Natural killer cell treated with Interleukin-12 subunit alpha and Interleukin-12 subunit beta and Interleukin-15 and Interleukin-18, amount 100 ng/mL, for 72 hours (primary cell): ENCODE data around the gene SLC25A31. TPM values are rescaled to one million over a fixed set of nuclear protein-coding genes. Genes with fewer than 3 reads are reported as not detected.
A peak's percentile ranks its signal among the peaks of the same experiment; 100 is the strongest.

Experiments
- ATAC-seq, 2 donors: fragments of 150-1000 bp; cut with Tn5 transposase in 1 of 2; sonication (Bioruptor Pico), chemical (Tn5 transposase) in 1 of 2; 2 replicates each; pipeline ENCODE4 v1.10.0; 2021
- DNase-seq: peaks from one replicate; pipeline ENCODE4 v3.0.0; 2022; ENCODE audit warnings: low spot score
- H3K27ac Mint-ChIP-seq, 2 donors: 1 replicate in 1 of 2; 2 replicates in 1 of 2; pipeline ENCODE4 v1.8.0; 2022; ENCODE audit warnings: mixed read lengths in 2 of 2, mild to moderate bottlenecking in 1 of 2, moderate library complexity in 1 of 2
- H3K27me3 Mint-ChIP-seq, 2 donors: 1 replicate in 1 of 2; 2 replicates in 1 of 2; pipeline ENCODE4 v1.8.0; 2022; ENCODE audit warnings: mixed read lengths in 2 of 2
- H3K36me3 Mint-ChIP-seq: one replicate; pipeline ENCODE4 v1.8.0; 2022; ENCODE audit warnings: mixed read lengths
- H3K4me1 Mint-ChIP-seq, 2 donors: 1 replicate in 1 of 2; 2 replicates in 1 of 2; pipeline ENCODE4 v1.8.0; 2022; ENCODE audit warnings: low read depth in 2 of 2, mixed read lengths in 2 of 2, mild to moderate bottlenecking in 1 of 2
- H3K4me3 Mint-ChIP-seq: one replicate; pipeline ENCODE4 v1.8.0; 2022; ENCODE audit warnings: mixed read lengths
- H3K9me3 Mint-ChIP-seq: 2 replicates; pipeline ENCODE4 v1.8.0; 2022; ENCODE audit warnings: mixed read lengths
- total RNA-seq, 2 donors: library from RNA; stranded (reverse); gene quantifications; one replicate each; pipeline ENCODE4 v1.2.3, GENCODE V29; 2022

Gene SLC25A31
- total RNA-seq, 2 donors from 2014 or later: not detected

- no peak overlapping the region for H3K27ac Mint-ChIP-seq
These were observed 26.7 kb downstream of the SLC25A31 start for GRCh38 chr4:127756906-127757305.

GRCh38 chr4:127759228-127759820, 29.1 kb downstream of the SLC25A31 start:
- DNase-seq (no peak), ATAC-seq (no peak)
- H3K4me3 Mint-ChIP-seq: no peak overlapping the region
- H3K9me3 Mint-ChIP-seq: peaks cover 10% of the 10 kb centered on the region
- H3K27ac Mint-ChIP-seq: no peak overlapping the region
- H3K27me3 Mint-ChIP-seq: peaks cover 0 to 4% of the 10 kb centered on the region in 2 donors
- peaks cover 0 to 3% of the 10 kb centered on the region in 2 donors for H3K4me1 Mint-ChIP-seq
- no peaks in the 10 kb centered on the region for H3K36me3 Mint-ChIP-seq

More at GRCh38 chr4:127756906-127757305, 26.7 kb downstream of the SLC25A31 start:
- Mint-ChIP-seq H3K27me3 (peaks cover 0 to 4% of the 10 kb centered on the region in 2 donors), H3K4me1 (no peaks in the 10 kb centered on the region), H3K4me3 (no peak overlapping the region), H3K9me3 (peaks cover 17% of the 10 kb centered on the region), H3K36me3 (no peaks in the 10 kb centered on the region)
- DNase-seq (no peak), ATAC-seq (no peak)

- no peak overlapping the region for H3K27ac Mint-ChIP-seq
- H3K27me3 Mint-ChIP-seq: peaks cover under 1 to 4% of the 10 kb centered on the region in 2 donors
- H3K9me3 Mint-ChIP-seq: peaks cover 10% of the 10 kb centered on the region
- DNase-seq: no peak
- no peak for ATAC-seq
- no peak overlapping the region for H3K4me3 Mint-ChIP-seq
- H3K36me3 Mint-ChIP-seq: no peaks in the 10 kb centered on the region
- peaks cover 0 to 3% of the 10 kb centered on the region in 2 donors for H3K4me1 Mint-ChIP-seq
These were observed 29.7 kb downstream of the SLC25A31 start for GRCh38 chr4:127759893-127760292.

GRCh38 chr4:127771535-127772275, 41.5 kb downstream of the SLC25A31 start:
- H3K27me3 Mint-ChIP-seq: peaks cover 6 to 9% of the 10 kb centered on the region in 2 donors
- ATAC-seq (no peak), DNase-seq (no peak)
- peaks cover 0 to 6% of the 10 kb centered on the region in 2 donors for H3K4me1 Mint-ChIP-seq
- peaks cover 3% of the 10 kb centered on the region for H3K9me3 Mint-ChIP-seq
- no peak overlapping the region for H3K4me3 Mint-ChIP-seq
- no peak overlapping the region for H3K27ac Mint-ChIP-seq
- no peaks in the 10 kb centered on the region for H3K36me3 Mint-ChIP-seq

GRCh38 chr4:127772769-127773671, 42.8 kb downstream of the SLC25A31 start:
- no peak overlapping the region for H3K27ac Mint-ChIP-seq
- H3K4me1 Mint-ChIP-seq: peaks cover 0 to 6% of the 10 kb centered on the region in 2 donors
- no peak overlapping the region for H3K4me3 Mint-ChIP-seq
- H3K36me3 Mint-ChIP-seq: no peaks in the 10 kb centered on the region
- peaks cover 3% of the 10 kb centered on the region for H3K9me3 Mint-ChIP-seq
- peaks cover 6 to 22% of the 10 kb centered on the region in 2 donors for H3K27me3 Mint-ChIP-seq
- ATAC-seq (no peak), DNase-seq (no peak)

- H3K4me1 Mint-ChIP-seq: peaks cover 10 to 11% of the 10 kb centered on the region in 2 donors
- DNase-seq (no peak), ATAC-seq (no peak)
- peaks cover 9% of the 10 kb centered on the region for H3K36me3 Mint-ChIP-seq
- H3K27ac Mint-ChIP-seq: no peak overlapping the region
- H3K27me3 Mint-ChIP-seq: peaks cover 14 to 38% of the 10 kb centered on the region in 2 donors
- peaks cover 4% of the 10 kb centered on the region for H3K9me3 Mint-ChIP-seq
- H3K4me3 Mint-ChIP-seq: no peak overlapping the region
These were observed 45.6 kb downstream of the SLC25A31 start for GRCh38 chr4:127775843-127776242.

- H3K36me3 Mint-ChIP-seq: peaks cover 14% of the 10 kb centered on the region
- ATAC-seq: no peak
- DNase-seq: no peak
- H3K4me1 Mint-ChIP-seq: peaks cover 15 to 16% of the 10 kb centered on the region in 2 donors
- H3K27ac Mint-ChIP-seq: no peak overlapping the region
- peaks cover 4% of the 10 kb centered on the region for H3K9me3 Mint-ChIP-seq
- no peak overlapping the region for H3K4me3 Mint-ChIP-seq
- peaks cover 18 to 44% of the 10 kb centered on the region in 2 donors for H3K27me3 Mint-ChIP-seq
These were observed 46.4 kb downstream of the SLC25A31 start for GRCh38 chr4:127776620-127777019.

GRCh38 chr4:127777487-127777886, 47.3 kb downstream of the SLC25A31 start:
- no peak for DNase-seq
- Mint-ChIP-seq H3K9me3 (peaks cover 4% of the 10 kb centered on the region), H3K4me1 (peaks cover 18 to 19% of the 10 kb centered on the region in 2 donors), H3K27ac (no peak overlapping the region), H3K27me3 (peaks cover 18 to 47% of the 10 kb centered on the region in 2 donors), H3K4me3 (no peak overlapping the region), H3K36me3 (peaks cover 14% of the 10 kb centered on the region)
- no peak for ATAC-seq

- peaks cover 15 to 50% of the 10 kb centered on the region in 2 donors for H3K27me3 Mint-ChIP-seq
- no peak for ATAC-seq
These were observed 47.9 kb downstream of the SLC25A31 start for GRCh38 chr4:127778102-127778501.

GRCh38 chr4:127780598-127780997, 50.4 kb downstream of the SLC25A31 start:
- peak overlapping the region; percentile 64 to 95 for H3K27ac Mint-ChIP-seq
- DNase-seq: no peak
- peaks cover 4% of the 10 kb centered on the region for H3K9me3 Mint-ChIP-seq
- H3K36me3 Mint-ChIP-seq: peaks cover 23% of the 10 kb centered on the region
- H3K4me3 Mint-ChIP-seq: peak overlapping the region; percentile 81
- H3K4me1 Mint-ChIP-seq: peaks cover 31 to 36% of the 10 kb centered on the region in 2 donors
- peaks cover 14 to 58% of the 10 kb centered on the region in 2 donors for H3K27me3 Mint-ChIP-seq
- no peak for ATAC-seq

More at GRCh38 chr4:127778102-127778501, 47.9 kb downstream of the SLC25A31 start:
- Mint-ChIP-seq H3K36me3 (peaks cover 14% of the 10 kb centered on the region), H3K27ac (no peak overlapping the region), H3K4me1 (peaks cover 24 to 25% of the 10 kb centered on the region in 2 donors), H3K9me3 (peaks cover 4% of the 10 kb centered on the region), H3K4me3 (no peak overlapping the region)
- DNase-seq: no peak

- DNase-seq (peak; percentile 69), ATAC-seq (peak; percentile 57 to 58)
- H3K27ac Mint-ChIP-seq: peak overlapping the region; percentile 64 to 95
- H3K9me3 Mint-ChIP-seq: peaks cover 4% of the 10 kb centered on the region
- H3K36me3 Mint-ChIP-seq: peaks cover 23% of the 10 kb centered on the region
- peaks cover 12 to 58% of the 10 kb centered on the region in 2 donors for H3K27me3 Mint-ChIP-seq
- H3K4me3 Mint-ChIP-seq: peak overlapping the region; percentile 88
- H3K4me1 Mint-ChIP-seq: peaks cover 31 to 34% of the 10 kb centered on the region in 2 donors
These were observed 51.3 kb downstream of the SLC25A31 start for GRCh38 chr4:127781300-127782024.

- ATAC-seq (peak; percentile 64 to 85), DNase-seq (peak; percentile 84)
- Mint-ChIP-seq H3K4me3 (peak overlapping the region; percentile 88), H3K27ac (peak overlapping the region; percentile 95 to 98), H3K27me3 (peaks cover 12 to 53% of the 10 kb centered on the region in 2 donors), H3K36me3 (peaks cover 23% of the 10 kb centered on the region), H3K9me3 (peaks cover 4% of the 10 kb centered on the region), H3K4me1 (peaks cover 31% of the 10 kb centered on the region in 2 donors)
These were observed 51.8 kb downstream of the SLC25A31 start for GRCh38 chr4:127782025-127782274.
